HL-60 (cell line): ENCODE data around the gene DOCK1.

Source experiments
- CTCF ChIP-seq: IDR thresholded peaks from one replicate; pipeline ENCODE4 v1.5.1; 2011; ENCODE audit warnings: low read length, control low read depth, inconsistent platforms; ENCODE audit not compliant: insufficient read depth
- GABPA ChIP-seq: IDR thresholded peaks from 2 replicates; pipeline ENCODE4 v1.6.1; 2012; ENCODE audit warnings: low read depth
- POLR2AphosphoS5 ChIP-seq: IDR thresholded peaks from 2 replicates; pipeline ENCODE4 v1.6.1; 2012; ENCODE audit warnings: low read depth
- TF ChIP-seq, protein P1 (sequence below): IDR thresholded peaks from 2 replicates; pipeline ENCODE4 v1.6.1; 2012; ENCODE audit warnings: low read depth; ENCODE audit not compliant: insufficient replicate concordance

GRCh38 chr10:126997801-126998590 lies 92.8 kb downstream of the DOCK1 start:
- TF ChIP-seq CTCF (no peak), GABPA (no peak), POLR2AphosphoS5 (no peak)
- TF ChIP-seq, protein P1, sequence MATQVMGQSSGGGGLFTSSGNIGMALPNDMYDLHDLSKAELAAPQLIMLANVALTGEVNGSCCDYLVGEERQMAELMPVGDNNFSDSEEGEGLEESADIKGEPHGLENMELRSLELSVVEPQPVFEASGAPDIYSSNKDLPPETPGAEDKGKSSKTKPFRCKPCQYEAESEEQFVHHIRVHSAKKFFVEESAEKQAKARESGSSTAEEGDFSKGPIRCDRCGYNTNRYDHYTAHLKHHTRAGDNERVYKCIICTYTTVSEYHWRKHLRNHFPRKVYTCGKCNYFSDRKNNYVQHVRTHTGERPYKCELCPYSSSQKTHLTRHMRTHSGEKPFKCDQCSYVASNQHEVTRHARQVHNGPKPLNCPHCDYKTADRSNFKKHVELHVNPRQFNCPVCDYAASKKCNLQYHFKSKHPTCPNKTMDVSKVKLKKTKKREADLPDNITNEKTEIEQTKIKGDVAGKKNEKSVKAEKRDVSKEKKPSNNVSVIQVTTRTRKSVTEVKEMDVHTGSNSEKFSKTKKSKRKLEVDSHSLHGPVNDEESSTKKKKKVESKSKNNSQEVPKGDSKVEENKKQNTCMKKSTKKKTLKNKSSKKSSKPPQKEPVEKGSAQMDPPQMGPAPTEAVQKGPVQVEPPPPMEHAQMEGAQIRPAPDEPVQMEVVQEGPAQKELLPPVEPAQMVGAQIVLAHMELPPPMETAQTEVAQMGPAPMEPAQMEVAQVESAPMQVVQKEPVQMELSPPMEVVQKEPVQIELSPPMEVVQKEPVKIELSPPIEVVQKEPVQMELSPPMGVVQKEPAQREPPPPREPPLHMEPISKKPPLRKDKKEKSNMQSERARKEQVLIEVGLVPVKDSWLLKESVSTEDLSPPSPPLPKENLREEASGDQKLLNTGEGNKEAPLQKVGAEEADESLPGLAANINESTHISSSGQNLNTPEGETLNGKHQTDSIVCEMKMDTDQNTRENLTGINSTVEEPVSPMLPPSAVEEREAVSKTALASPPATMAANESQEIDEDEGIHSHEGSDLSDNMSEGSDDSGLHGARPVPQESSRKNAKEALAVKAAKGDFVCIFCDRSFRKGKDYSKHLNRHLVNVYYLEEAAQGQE, result no peak
